K562 (cell line): ENCODE data around the gene SUSD3. TPM values are rescaled to one million over a fixed set of nuclear protein-coding genes. Genes with fewer than 3 reads are reported as not detected.
A peak's percentile ranks its signal among the peaks of the same experiment; 100 is the strongest.

Experiments
- BACH1 ChIP-seq: fragments of 200-800 bp; sonication (Bioruptor generic); IDR thresholded peaks from 2 replicates; pipeline ENCODE4 v1.6.1; 2016; ENCODE audit warnings: missing genetic modification characterization, missing compliant biosample characterization
- COPS2 ChIP-seq: fragments of 450-650 bp; conservative IDR thresholded peaks from 2 replicates; pipeline ENCODE4 v1.6.1; 2016; ENCODE audit warnings: mild to moderate bottlenecking, moderate library complexity
- E2F3 ChIP-seq: fragments of 250-450 bp; sonication (Bioruptor Pico); IDR thresholded peaks from 2 replicates; pipeline ENCODE4 v1.4.0; 2020; ENCODE audit warnings: mild to moderate bottlenecking
- ETV5 ChIP-seq: sonication (generic); formaldehyde crosslinking; IDR thresholded peaks from 2 replicates; pipeline ENCODE4 v1.4.0; 2020; ENCODE audit warnings: low read depth, mild to moderate bottlenecking, missing genetic modification reagents
- KDM4B ChIP-seq, 2 experiments: fragments of 450-650 bp in 1 of 2; sonication (generic) in 1 of 2; IDR thresholded peaks; 2 replicates each; pipeline ENCODE4 v1.6.1; 2016 to 2017; ENCODE audit warnings: borderline replicate concordance in 2 of 2, antibody characterized with exemption in 1 of 2, low read depth in 1 of 2, mild to moderate bottlenecking in 1 of 2
- KHSRP ChIP-seq: fragments of 450-650 bp; IDR thresholded peaks from 2 replicates; pipeline ENCODE4 v1.6.1; 2017
- MCM3 ChIP-seq: fragments of 450-650 bp; IDR thresholded peaks from 2 replicates; pipeline ENCODE4 v1.6.1; 2016
- MXI1 ChIP-seq: IDR thresholded peaks from 2 replicates; pipeline ENCODE4 v1.6.1; 2011; ENCODE audit warnings: low read depth, mild to moderate bottlenecking, improper control_type of control experiment, low read length
- PHTF2 ChIP-seq: fragments of 250-450 bp; sonication (Bioruptor Pico); IDR thresholded peaks from 2 replicates; pipeline ENCODE4 v1.5.0; 2021; ENCODE audit warnings: mild to moderate bottlenecking
- RBFOX2 ChIP-seq: fragments of 200-400 bp; formaldehyde crosslinking; IDR thresholded peaks from 2 replicates; pipeline ENCODE4 v1.6.1; 2017; ENCODE audit warnings: low read depth, mild to moderate bottlenecking, low read length, moderate library complexity
- RBM17 ChIP-seq: fragments of 200-400 bp; formaldehyde crosslinking; IDR thresholded peaks from 2 replicates; pipeline ENCODE4 v1.6.1; 2017; ENCODE audit warnings: low read depth, mild to moderate bottlenecking, low read length, borderline replicate concordance
- RUNX1 ChIP-seq: sonication (generic); IDR thresholded peaks from 2 replicates; pipeline ENCODE4 v1.6.1; 2016; ENCODE audit warnings: antibody characterized with exemption, low read depth
- SMAD4 ChIP-seq: fragments of 250-450 bp; sonication (Bioruptor Pico); conservative IDR thresholded peaks from 2 replicates; pipeline ENCODE4 v1.8.0; 2021; ENCODE audit warnings: inconsistent platforms, mild to moderate bottlenecking, moderate library complexity
- SRSF7 ChIP-seq: fragments of 200-400 bp; formaldehyde crosslinking; optimal IDR thresholded peaks from 2 replicates; pipeline ENCODE3; 2017; ENCODE audit warnings: mild to moderate bottlenecking, low read depth, low read length
- TARDBP ChIP-seq: fragments of 450-650 bp; IDR thresholded peaks from 2 replicates; pipeline ENCODE4 v1.6.1; 2016
- ZBTB17 ChIP-seq: fragments of 450-650 bp; formaldehyde crosslinking; IDR thresholded peaks from 2 replicates; pipeline ENCODE4 v1.4.0; 2020; ENCODE audit warnings: mild to moderate bottlenecking
- ZKSCAN8 ChIP-seq: fragments of 200-800 bp; sonication (Bioruptor generic); IDR thresholded peaks from 2 replicates; pipeline ENCODE4 v1.6.1; 2016; ENCODE audit warnings: missing genetic modification characterization, missing compliant biosample characterization
- ZNF212 ChIP-seq: fragments of 450-650 bp; formaldehyde crosslinking; IDR thresholded peaks from 2 replicates; pipeline ENCODE4 v1.4.0; 2020; ENCODE audit warnings: mild to moderate bottlenecking
- ZNF764 ChIP-seq: fragments of 250-450 bp; sonication (Bioruptor Pico); IDR thresholded peaks from 2 replicates; pipeline ENCODE4 v1.4.0; 2020; ENCODE audit warnings: low read depth, mild to moderate bottlenecking, moderate library complexity
- polyA plus RNA-seq, 8 experiments: library from polyadenylated mRNA; depleted of rRNA in 4 of 8; stranded (reverse) in 5 of 8; unstranded in 3 of 8; fragments of >200 nt; fragmentation: Nextera tagmentation in 2 of 8; fragmentation: Illumina TruSeq in 1 of 8; extraction: Ambion mirVana in 2 of 8; extraction: Trizol in 1 of 8; gene quantifications; 2 replicates each; pipeline versions ENCODE4 v1.2.1 to v1.2.3, GENCODE V29; 2011 to 2014; ENCODE audit warnings: inconsistent platforms in 1 of 8, missing spikeins in 1 of 8
- total RNA-seq, 7 experiments: library from RNA; depleted of rRNA in 6 of 7; stranded (reverse); fragments of >200 nt in 6 of 7; fragmentation: Illumina TruSeq in 2 of 7; extraction: Trizol in 2 of 7; gene quantifications; 2 replicates each; pipeline versions ENCODE4 v1.2.1 to v1.2.3, GENCODE V29; 2011 to 2021; ENCODE audit warnings: low replicate concordance in 1 of 7
- TF ChIP-seq, protein P1 (sequence below): fragments of 450-650 bp; IDR thresholded peaks from 2 replicates; pipeline ENCODE4 v1.6.1; 2016; ENCODE audit warnings: borderline replicate concordance
- TF ChIP-seq, protein P2 (sequence below): sonication (generic); formaldehyde crosslinking; IDR thresholded peaks from 2 replicates; pipeline ENCODE4 v1.8.0; 2022; ENCODE audit warnings: missing genetic modification reagents, mild to moderate bottlenecking, moderate library complexity, borderline replicate concordance
- TF ChIP-seq, protein P3 (sequence below), 2 experiments: IDR thresholded peaks; 2 replicates each; pipeline ENCODE4 v1.6.1; 2011; ENCODE audit warnings: borderline replicate concordance in 1 of 2, control low read depth in 1 of 2, low read depth in 1 of 2, low read length in 1 of 2, mild to moderate bottlenecking in 1 of 2, mixed read lengths in 1 of 2, moderate library complexity in 1 of 2; ENCODE audit not compliant: insufficient read depth in 1 of 2, insufficient read length in 1 of 2, poor library complexity in 1 of 2, severe bottlenecking in 1 of 2; ENCODE audit errors: extremely low read depth in 1 of 2
- TF ChIP-seq, protein P4 (sequence below), 2 experiments: IDR thresholded peaks; 2 replicates each; pipeline ENCODE4 v1.6.1; 2012; ENCODE audit warnings: improper control_type of control experiment in 2 of 2, low read depth in 2 of 2, low read length in 2 of 2, borderline replicate concordance in 1 of 2

The SUSD3 gene
- total and polyA plus RNA-seq, 9 of the 15 experiments (the other 6 are each of a cell fraction or from before 2014, with no cell fraction given), result 1.3 to 21.7 (median 11.4) TPM

DNA sequence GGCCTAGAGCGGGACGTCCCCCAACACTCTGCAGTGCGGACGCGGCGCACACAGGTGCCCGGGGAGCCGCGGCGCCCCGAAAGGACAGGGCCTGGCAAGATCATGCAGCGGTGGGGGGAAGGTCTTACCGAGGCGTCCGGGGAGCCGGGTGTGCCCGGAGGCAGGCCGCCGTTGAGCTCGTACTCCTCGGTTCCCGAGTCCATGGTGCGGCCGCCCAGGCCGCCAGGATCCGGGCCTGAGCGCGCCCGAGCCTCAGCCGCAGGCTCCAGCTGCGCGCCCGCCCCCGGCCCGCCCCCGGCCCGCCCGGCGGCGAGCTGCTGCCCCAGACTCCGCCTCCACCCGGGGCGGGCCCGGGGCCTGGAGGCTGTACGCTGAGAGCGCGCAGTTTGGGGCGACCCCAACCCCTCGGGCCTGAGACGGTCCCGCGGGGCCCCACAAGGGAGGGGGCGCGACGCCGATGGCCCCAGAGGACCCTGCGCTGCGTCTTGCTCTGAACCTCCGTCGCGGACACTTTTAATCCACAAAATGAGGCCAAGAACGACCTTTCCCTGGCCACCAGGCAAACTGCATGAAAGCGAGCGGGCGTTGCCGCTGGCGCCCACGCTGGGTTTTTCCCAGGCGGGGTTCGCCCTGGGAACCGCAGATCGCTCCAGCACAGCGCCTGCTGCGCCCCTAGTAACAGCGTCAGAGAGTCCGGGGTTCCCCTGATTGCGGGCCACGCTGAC lies 75.7 kb downstream of the SUSD3 start, which contains the start of gene NINJ1 (continued):
- TF ChIP-seq, protein P1, sequence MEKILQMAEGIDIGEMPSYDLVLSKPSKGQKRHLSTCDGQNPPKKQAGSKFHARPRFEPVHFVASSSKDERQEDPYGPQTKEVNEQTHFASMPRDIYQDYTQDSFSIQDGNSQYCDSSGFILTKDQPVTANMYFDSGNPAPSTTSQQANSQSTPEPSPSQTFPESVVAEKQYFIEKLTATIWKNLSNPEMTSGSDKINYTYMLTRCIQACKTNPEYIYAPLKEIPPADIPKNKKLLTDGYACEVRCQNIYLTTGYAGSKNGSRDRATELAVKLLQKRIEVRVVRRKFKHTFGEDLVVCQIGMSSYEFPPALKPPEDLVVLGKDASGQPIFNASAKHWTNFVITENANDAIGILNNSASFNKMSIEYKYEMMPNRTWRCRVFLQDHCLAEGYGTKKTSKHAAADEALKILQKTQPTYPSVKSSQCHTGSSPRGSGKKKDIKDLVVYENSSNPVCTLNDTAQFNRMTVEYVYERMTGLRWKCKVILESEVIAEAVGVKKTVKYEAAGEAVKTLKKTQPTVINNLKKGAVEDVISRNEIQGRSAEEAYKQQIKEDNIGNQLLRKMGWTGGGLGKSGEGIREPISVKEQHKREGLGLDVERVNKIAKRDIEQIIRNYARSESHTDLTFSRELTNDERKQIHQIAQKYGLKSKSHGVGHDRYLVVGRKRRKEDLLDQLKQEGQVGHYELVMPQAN, result no peak
- no peak for TF ChIP-seq MCM3
- no peak for TF ChIP-seq ZKSCAN8 (CRISPR knock-in tag)
- TF ChIP-seq MXI1, result no peak
- TF ChIP-seq TARDBP, result no peak
- peak; percentile 73 for TF ChIP-seq RBFOX2
- TF ChIP-seq ZNF764 (CRISPR knock-in tag), result no peak
- no peak for TF ChIP-seq ETV5 (CRISPR knock-in tag)
- TF ChIP-seq, protein P2, sequence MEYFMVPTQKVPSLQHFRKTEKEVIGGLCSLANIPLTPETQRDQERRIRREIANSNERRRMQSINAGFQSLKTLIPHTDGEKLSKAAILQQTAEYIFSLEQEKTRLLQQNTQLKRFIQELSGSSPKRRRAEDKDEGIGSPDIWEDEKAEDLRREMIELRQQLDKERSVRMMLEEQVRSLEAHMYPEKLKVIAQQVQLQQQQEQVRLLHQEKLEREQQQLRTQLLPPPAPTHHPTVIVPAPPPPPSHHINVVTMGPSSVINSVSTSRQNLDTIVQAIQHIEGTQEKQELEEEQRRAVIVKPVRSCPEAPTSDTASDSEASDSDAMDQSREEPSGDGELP, result peak; percentile 23; the same call in 1 of the 2 replicates
- TF ChIP-seq, protein P3, sequence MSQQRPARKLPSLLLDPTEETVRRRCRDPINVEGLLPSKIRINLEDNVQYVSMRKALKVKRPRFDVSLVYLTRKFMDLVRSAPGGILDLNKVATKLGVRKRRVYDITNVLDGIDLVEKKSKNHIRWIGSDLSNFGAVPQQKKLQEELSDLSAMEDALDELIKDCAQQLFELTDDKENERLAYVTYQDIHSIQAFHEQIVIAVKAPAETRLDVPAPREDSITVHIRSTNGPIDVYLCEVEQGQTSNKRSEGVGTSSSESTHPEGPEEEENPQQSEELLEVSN (IDR thresholded peaks at IDR 0.05; ENCODE audit: borderline replicate concordance in 1 of 2, extremely low read depth in 1 of 2, insufficient read depth in 1 of 2, insufficient read length in 1 of 2, low read depth in 1 of 2, low read length in 1 of 2, poor library complexity in 1 of 2, severe bottlenecking in 1 of 2), result peak in 1 of 2 experiments; percentile 20
- no peak for TF ChIP-seq ZBTB17 (CRISPR knock-in tag)
- no peak for TF ChIP-seq RBM17
- no peak for TF ChIP-seq PHTF2 (CRISPR knock-in tag)
- no peak for TF ChIP-seq BACH1 (tag)
- no peak for TF ChIP-seq COPS2
- TF ChIP-seq KHSRP, result no peak
- TF ChIP-seq SRSF7, result no peak
- TF ChIP-seq, protein P4, sequence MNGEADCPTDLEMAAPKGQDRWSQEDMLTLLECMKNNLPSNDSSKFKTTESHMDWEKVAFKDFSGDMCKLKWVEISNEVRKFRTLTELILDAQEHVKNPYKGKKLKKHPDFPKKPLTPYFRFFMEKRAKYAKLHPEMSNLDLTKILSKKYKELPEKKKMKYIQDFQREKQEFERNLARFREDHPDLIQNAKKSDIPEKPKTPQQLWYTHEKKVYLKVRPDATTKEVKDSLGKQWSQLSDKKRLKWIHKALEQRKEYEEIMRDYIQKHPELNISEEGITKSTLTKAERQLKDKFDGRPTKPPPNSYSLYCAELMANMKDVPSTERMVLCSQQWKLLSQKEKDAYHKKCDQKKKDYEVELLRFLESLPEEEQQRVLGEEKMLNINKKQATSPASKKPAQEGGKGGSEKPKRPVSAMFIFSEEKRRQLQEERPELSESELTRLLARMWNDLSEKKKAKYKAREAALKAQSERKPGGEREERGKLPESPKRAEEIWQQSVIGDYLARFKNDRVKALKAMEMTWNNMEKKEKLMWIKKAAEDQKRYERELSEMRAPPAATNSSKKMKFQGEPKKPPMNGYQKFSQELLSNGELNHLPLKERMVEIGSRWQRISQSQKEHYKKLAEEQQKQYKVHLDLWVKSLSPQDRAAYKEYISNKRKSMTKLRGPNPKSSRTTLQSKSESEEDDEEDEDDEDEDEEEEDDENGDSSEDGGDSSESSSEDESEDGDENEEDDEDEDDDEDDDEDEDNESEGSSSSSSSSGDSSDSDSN (IDR thresholded peaks at IDR 0.05; ENCODE audit: borderline replicate concordance in 1 of 2, low read depth in 2 of 2, low read length in 2 of 2), result no peak; a peak in 1 of 4 replicates
- no peak; the same call in none of the 2 replicates for TF ChIP-seq SMAD4 (CRISPR knock-in tag)
- TF ChIP-seq RUNX1, result no peak
- 0 out of 2 replicates have a peak, but pooled peaks have one; percentile 17 for TF ChIP-seq E2F3 (CRISPR knock-in tag)
- TF ChIP-seq KDM4B (IDR thresholded peaks at IDR 0.05; ENCODE audit: borderline replicate concordance in 2 of 2, low read depth in 1 of 2), result no peak
- no peak for TF ChIP-seq ZNF212 (CRISPR knock-in tag)
